Esophagus squamous epithelium (tissue), 5 donors: ENCODE measurements around the gene IGF2BP3. TPM values are rescaled to one million over a fixed set of nuclear protein-coding genes. Genes with fewer than 3 reads are reported as not detected.
"Not testable (repeated sequence)": the region's sequence is repeated elsewhere in the genome, so short reads cannot be mapped to it uniquely, and the experiment has no call there.

Source experiments
- DNase-seq: peaks from one replicate; lab custom pipeline; 2025; lab: John Stamatoyannopoulos, UW
- H3K27ac ChIP-seq, 4 donors: fragments of 200-600 bp; sonication (generic); one replicate each; pipeline ENCODE4 v1.5.1; 2016 to 2019; ENCODE audit warnings: mild to moderate bottlenecking in 1 of 4
- H3K27me3 ChIP-seq, 4 donors: fragments of 200-600 bp; sonication (generic); 1 replicate in 3 of 4; 2 replicates in 1 of 4; pipeline versions ENCODE4 v1.5.1 to v1.6.0; 2017 to 2021; ENCODE audit warnings: antibody characterized with exemption in 1 of 4
- H3K36me3 ChIP-seq, 3 donors: fragments of 200-600 bp; sonication (generic); one replicate each; pipeline ENCODE4 v1.5.1; 2016 to 2019
- H3K4me1 ChIP-seq, 3 donors: fragments of 200-600 bp; sonication (generic); one replicate each; pipeline ENCODE4 v1.5.1; 2017 to 2019
- H3K4me3 ChIP-seq, 4 donors: fragments of 200-600 bp; sonication (generic); 1 replicate in 3 of 4; 2 replicates in 1 of 4; pipeline ENCODE4 v1.5.1; 2016 to 2019; ENCODE audit warnings: mild to moderate bottlenecking in 2 of 4, moderate library complexity in 1 of 4
- H3K9me3 ChIP-seq, 3 donors: fragments of 200-600 bp; sonication (generic); one replicate each; pipeline ENCODE4 v1.5.1; 2016 to 2019
- POLR2A ChIP-seq, 4 donors: fragments of 450-650 bp; IDR thresholded peaks; one replicate each; pipeline ENCODE4 v1.6.1; 2017; ENCODE audit warnings: antibody characterized with exemption in 4 of 4, mild to moderate bottlenecking in 4 of 4, moderate library complexity in 3 of 4
- WGBS, 2 donors: methylation state at CpG; one replicate each; pipeline ENCODE4 v1.1.5; 2018; 5-methylcytosine and 5-hydroxymethylcytosine counted together
- intact Hi-C: fragments of 100-400 bp; cut with DNase I; formaldehyde crosslinking; loops from one replicate; pipeline ENCODE4 v1.15.0; 2022
- total RNA-seq, 4 donors: library from RNA; depleted of rRNA; stranded (reverse); fragments of >200 nt; gene quantifications; one replicate each; pipeline ENCODE4 v1.1.0, GENCODE V29; 2016
- TF ChIP-seq, protein P1 (sequence below), 6 experiments: fragments of 450-650 bp in 4 of 6; fragments of 200-600 bp in 2 of 6; sonication (generic) in 2 of 6; IDR thresholded peaks; one replicate each; pipeline ENCODE4 v1.5.1; 2016 to 2019; ENCODE audit warnings: antibody characterized with exemption in 6 of 6, mild to moderate bottlenecking in 4 of 6, moderate library complexity in 4 of 6
- donor health status: DM: yes; HTN: yes; CAD: no.

Gene IGF2BP3
- total RNA-seq, 4 donors from 2014 or later = 1.3 to 9.3 (median 7.2) TPM

DNA sequence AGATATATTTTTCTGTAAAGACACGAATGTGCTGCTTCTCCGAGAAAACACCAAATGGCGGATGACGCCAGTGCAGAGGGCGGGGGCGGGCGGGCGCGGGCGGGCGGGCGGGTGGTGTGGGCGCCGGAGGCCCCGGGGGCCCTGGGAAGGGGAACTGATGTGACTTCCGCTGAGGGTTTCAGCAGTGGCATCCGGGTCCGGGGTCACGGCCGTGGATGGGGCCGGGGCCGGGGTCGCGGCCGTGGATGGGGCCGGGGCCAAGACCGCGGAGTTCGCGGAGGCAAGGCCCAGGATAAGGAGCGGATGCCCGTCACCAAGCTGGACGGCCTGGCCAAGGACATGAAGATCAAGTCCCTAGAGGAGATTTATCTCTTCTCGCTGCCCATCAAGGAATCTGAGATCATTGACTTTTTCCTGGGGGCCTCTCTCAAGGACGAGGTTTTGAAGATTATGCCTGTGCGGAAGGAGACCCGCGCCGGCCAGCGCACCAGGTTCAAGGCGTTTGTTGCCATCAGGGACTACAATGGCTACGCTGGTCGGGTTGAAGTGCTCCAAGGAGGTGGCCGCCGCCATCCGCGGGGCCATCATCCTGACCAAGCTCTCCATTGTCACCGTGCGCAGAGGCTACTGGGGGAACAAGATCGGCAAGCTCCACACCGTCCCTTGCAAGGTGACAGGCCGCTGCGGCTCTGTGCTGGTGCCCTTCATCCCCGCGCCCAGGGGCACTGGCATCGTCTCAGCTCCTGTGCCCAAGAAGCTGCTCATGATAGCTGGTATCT, 20.3 kb upstream of the IGF2BP3 start:
- Histone ChIP-seq H3K27me3 (no peaks in the 10 kb centered on the region), H3K36me3 (no peaks in the 10 kb centered on the region), H3K4me3 (peak overlapping the region; percentile 42 to 74 (median 57)), H3K4me1 (peaks cover 0 to 5% (median 0%) of the 10 kb centered on the region in 3 donors), H3K27ac (peak overlapping the region; percentile 22 to 65 (median 48)), H3K9me3 (no peaks in the 10 kb centered on the region)
- DNase-seq = no peak
- intact Hi-C loops = no loop called here
- no peak for TF ChIP-seq POLR2A (IDR thresholded peaks at IDR 0.05)
- TF ChIP-seq, protein P1, sequence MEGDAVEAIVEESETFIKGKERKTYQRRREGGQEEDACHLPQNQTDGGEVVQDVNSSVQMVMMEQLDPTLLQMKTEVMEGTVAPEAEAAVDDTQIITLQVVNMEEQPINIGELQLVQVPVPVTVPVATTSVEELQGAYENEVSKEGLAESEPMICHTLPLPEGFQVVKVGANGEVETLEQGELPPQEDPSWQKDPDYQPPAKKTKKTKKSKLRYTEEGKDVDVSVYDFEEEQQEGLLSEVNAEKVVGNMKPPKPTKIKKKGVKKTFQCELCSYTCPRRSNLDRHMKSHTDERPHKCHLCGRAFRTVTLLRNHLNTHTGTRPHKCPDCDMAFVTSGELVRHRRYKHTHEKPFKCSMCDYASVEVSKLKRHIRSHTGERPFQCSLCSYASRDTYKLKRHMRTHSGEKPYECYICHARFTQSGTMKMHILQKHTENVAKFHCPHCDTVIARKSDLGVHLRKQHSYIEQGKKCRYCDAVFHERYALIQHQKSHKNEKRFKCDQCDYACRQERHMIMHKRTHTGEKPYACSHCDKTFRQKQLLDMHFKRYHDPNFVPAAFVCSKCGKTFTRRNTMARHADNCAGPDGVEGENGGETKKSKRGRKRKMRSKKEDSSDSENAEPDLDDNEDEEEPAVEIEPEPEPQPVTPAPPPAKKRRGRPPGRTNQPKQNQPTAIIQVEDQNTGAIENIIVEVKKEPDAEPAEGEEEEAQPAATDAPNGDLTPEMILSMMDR (IDR thresholded peaks at IDR 0.05) = no peak
- WGBS, 2 donors = 33 to 37% methylated on average over 1 to 12 of the region's 56 CpGs

DNA sequence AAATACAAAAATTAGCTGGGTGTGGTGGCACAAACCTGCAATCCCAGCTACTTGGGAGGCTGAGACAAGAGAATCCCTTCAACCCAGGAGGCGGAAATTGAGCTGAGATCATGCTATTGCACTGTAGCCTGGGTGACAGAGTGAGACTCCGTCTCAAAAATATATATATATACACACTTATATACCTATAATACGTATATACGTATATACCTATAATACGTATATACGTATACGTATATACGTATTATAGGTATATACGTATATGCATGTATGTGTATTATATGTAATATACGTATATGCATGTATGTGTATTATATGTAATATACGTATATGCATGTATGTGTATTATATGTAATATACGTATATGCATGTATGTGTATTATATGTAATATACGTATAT, 18.4 kb upstream of the IGF2BP3 start:
- DNase-seq, intact Hi-C loops: not testable (repeated sequence)
- WGBS, 2 donors = 93 to 95% methylated on average over 13 of the region's 13 CpGs

DNA sequence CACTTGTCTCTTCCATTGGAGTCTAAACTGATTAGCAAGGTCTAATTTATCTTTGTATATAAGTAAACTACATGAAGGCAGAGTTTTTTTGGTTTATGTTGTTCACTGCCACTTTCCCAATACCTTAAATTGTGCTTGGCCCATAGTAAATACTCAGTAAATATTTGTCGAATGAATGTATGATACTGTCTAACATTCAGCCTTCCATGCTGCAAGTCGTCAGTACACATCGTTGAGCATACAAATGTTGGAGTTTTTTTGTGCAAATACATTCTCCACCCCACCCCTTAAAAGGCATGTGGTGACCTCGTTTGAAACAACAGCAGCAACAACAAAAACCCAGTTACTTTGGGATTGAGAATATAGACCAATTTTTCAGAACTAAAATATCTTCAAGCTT, 17.4 kb upstream of the IGF2BP3 start:
- Histone ChIP-seq H3K9me3 (no peaks in the 10 kb centered on the region), H3K4me3 (no peak overlapping the region), H3K27me3 (peaks cover 0 to 27% (median 0%) of the 10 kb centered on the region in 4 donors), H3K4me1 (peaks cover 0 to 5% (median 0%) of the 10 kb centered on the region in 3 donors), H3K27ac (no peak overlapping the region), H3K36me3 (no peaks in the 10 kb centered on the region)
- intact Hi-C loops = no loop called here
- DNase-seq = no peak
- TF ChIP-seq POLR2A (IDR thresholded peaks at IDR 0.05) = no peak
- TF ChIP-seq, protein P1 (IDR thresholded peaks at IDR 0.05) = no peak
- 39 to 50% methylated on average over 4 of the region's 4 CpGs for WGBS, 2 donors

More for the DNA sequence above, 18.4 kb upstream of the IGF2BP3 start:
- H3K4me3 ChIP-seq, H3K36me3 ChIP-seq, H3K27ac ChIP-seq, H3K9me3 ChIP-seq, H3K4me1 ChIP-seq: not testable (repeated sequence)
- H3K27me3 ChIP-seq = peaks cover 0 to 17% (median 0%) of the 10 kb centered on the region in 4 donors

DNA sequence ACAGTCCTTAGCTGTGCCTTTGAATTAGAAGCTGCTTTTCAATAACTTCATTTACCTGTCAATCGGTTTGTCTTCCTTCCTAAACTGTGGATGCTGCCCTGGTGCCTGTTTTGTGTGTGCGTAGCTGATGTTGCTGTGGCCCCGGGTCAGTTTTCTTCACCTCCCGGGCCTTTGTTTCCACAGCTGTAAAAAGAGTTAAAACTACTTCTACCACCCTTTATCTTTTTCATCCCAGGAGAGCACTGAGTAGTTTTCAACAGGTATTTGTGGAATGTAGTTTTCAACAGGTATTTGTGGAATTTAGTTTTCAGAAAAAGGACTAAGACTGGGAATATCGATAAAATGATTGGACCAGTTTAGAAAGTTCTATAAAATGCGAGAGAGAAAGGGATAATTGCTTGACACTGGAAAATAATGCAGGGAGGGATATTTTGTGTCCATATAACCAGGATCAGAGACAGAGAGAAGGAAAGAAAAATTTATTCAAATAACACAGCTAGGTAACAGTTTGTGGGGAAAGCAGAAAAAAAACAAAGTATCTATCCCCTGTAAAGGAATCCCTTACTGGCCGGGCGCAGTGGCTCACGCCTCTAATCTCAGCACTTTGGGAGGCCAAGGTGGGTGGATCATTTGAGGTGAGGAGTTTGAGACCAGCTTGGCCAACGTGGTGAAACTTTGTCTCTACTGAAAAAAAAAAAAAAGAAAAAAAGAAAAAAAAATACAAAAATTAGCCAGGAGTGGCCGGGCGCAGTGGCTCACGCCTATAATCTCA, 15.9 kb upstream of the IGF2BP3 start:
- H3K27ac ChIP-seq = no peak overlapping the region
- 70 to 82% methylated on average over 10 to 13 of the region's 13 CpGs for WGBS, 2 donors

DNA sequence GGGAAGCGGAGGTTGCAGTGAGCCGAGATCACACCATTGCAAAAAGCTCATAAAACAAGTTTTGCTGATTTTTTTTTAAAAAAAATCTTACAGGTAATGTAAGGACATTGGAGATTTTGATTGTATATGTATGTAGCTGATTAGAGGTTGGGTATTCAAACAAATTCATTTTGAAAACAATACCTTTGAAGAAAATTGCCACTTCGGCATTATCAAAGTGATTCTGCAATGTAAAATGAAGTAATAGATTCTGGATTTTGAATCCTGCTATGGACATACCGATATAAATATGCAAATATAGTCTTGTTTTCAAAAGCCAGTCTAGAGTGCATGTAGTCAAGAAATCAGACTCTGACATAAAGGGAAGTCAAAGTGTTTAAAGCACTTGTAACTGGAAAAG, 12.4 kb upstream of the IGF2BP3 start:
- Histone ChIP-seq H3K4me1 (peaks cover 0 to 4% (median 0%) of the 10 kb centered on the region in 3 donors), H3K27ac (no peak overlapping the region), H3K9me3 (no peaks in the 10 kb centered on the region), H3K4me3 (no peak overlapping the region), H3K36me3 (no peaks in the 10 kb centered on the region), H3K27me3 (peaks cover 0 to 77% (median 25%) of the 10 kb centered on the region in 4 donors)
- no peak for DNase-seq
- TF ChIP-seq POLR2A (IDR thresholded peaks at IDR 0.05) = no peak
- TF ChIP-seq, protein P1 (IDR thresholded peaks at IDR 0.05) = no peak
- intact Hi-C loops = no loop called here
- WGBS, 2 donors = 89 to 93% methylated on average over 4 of the region's 4 CpGs

More for the DNA sequence above, 15.9 kb upstream of the IGF2BP3 start:
- Histone ChIP-seq H3K4me1 (peaks cover 0 to 9% (median 0%) of the 10 kb centered on the region in 3 donors), H3K36me3 (no peaks in the 10 kb centered on the region), H3K9me3 (no peaks in the 10 kb centered on the region), H3K4me3 (no peak overlapping the region), H3K27me3 (peaks cover 0 to 42% (median 2%) of the 10 kb centered on the region in 4 donors)
- intact Hi-C loops = no loop called here
- no peak for DNase-seq
- TF ChIP-seq, protein P1 (IDR thresholded peaks at IDR 0.05) = no peak
- no peak for TF ChIP-seq POLR2A (IDR thresholded peaks at IDR 0.05)
